T-helper 1 cell treated with Interleukin-12 subunit alpha and Interleukin-12 subunit beta and Interleukin-4 antibody, amounts not matched to agents 30 ng/mL and 1 ng/mL, for 36 hours (primary cell): Measurements from ENCODE around the gene FCMR. TPM values are rescaled to one million over a fixed set of nuclear protein-coding genes. Genes with fewer than 3 reads are reported as not detected.

Experiments
- total RNA-seq: library from RNA; stranded (reverse); gene quantifications from 2 replicates; pipeline ENCODE4 v1.2.3, GENCODE V29; 2022

The FCMR gene
- total RNA-seq, 1 donor from 2014 or later = 65.7 TPM

Other genes starting within 250 kb of the FCMR start
- gene MAPKAPK2, start 237.0 kb downstream of the FCMR start, total RNA-seq = 98.5 and 100 TPM in 2 replicates
- not detected in 2 replicates for gene IL19, start 151.2 kb downstream of the FCMR start, total RNA-seq
- 1.5 and 1.7 TPM in 2 replicates for gene IL10, start 149.4 kb downstream of the FCMR start, total RNA-seq
- not detected in 2 replicates for gene IL20, start 56.3 kb downstream of the FCMR start, total RNA-seq
- 0.25 and 0.39 TPM in 2 replicates for gene IL24, start 24.5 kb downstream of the FCMR start, total RNA-seq
- gene PIGR, start 24.5 kb upstream of the FCMR start, total RNA-seq = 0.05 TPM in 1 of 2 replicates, not detected in the other
- gene FCAMR, start 48.5 kb upstream of the FCMR start, total RNA-seq = 0.15 and 0.17 TPM in 2 replicates
- not detected in 2 replicates for gene C1orf116, start 110.8 kb upstream of the FCMR start, total RNA-seq
- gene YOD1, start 129.3 kb upstream of the FCMR start, total RNA-seq = 8.0 and 8.2 TPM in 2 replicates
- 4.9 and 5.0 TPM in 2 replicates for gene PFKFB2, start 131.3 kb upstream of the FCMR start, total RNA-seq
- gene C4BPB, start 166.9 kb upstream of the FCMR start, total RNA-seq = 11.5 and 15.6 TPM in 2 replicates
- gene C4BPA, start 182.3 kb upstream of the FCMR start, total RNA-seq = not detected in 2 replicates